PC-3 (cell line): ENCODE data around the gene ABCB4.

Source experiments
- CTCF ChIP-seq: fragments of 300-600 bp; sonication (generic); conservative IDR thresholded peaks from 2 replicates; pipeline ENCODE4 v1.5.1; 2017; ENCODE audit warnings: antibody characterized with exemption, low read depth, mild to moderate bottlenecking, low read length
- EZH2 ChIP-seq: fragments of 300-600 bp; sonication (generic); IDR thresholded peaks from one replicate; pipeline ENCODE4 v1.6.1; 2017; ENCODE audit warnings: antibody characterized with exemption, mild to moderate bottlenecking, low read length; ENCODE audit not compliant: unreplicated experiment

- no peak for TF ChIP-seq CTCF
- TF ChIP-seq EZH2 = no peak
Observed at GRCh38 chr7:87356448-87356847, 119.0 kb downstream of the ABCB4 start.
